ENCODE data around the gene NEK4.

GRCh38 chr3:52786330-52787215, 15.8 kb upstream of the NEK4 start:
- no peak for TF ChIP-seq TAF1 (IDR thresholded peaks at IDR 0.05; ENCODE audit: low read depth)
- TF ChIP-seq CREB1 (IDR thresholded peaks at IDR 0.05; ENCODE audit: low read depth), result no peak
- TF ChIP-seq EP300 (IDR thresholded peaks at IDR 0.05; ENCODE audit: borderline replicate concordance), result no peak
- TF ChIP-seq NFIC (IDR thresholded peaks at IDR 0.05), result no peak
- TF ChIP-seq TCF12 (IDR thresholded peaks at IDR 0.05; ENCODE audit: low read depth), result no peak
- TF ChIP-seq RAD21 (IDR thresholded peaks at IDR 0.05; ENCODE audit: low read depth), result no peak
- TF ChIP-seq MAX (IDR thresholded peaks at IDR 0.05), result no peak

All from Ishikawa (cell line).